ENCODE data around the gene PALLD.
"Not testable (repeated sequence)": the region's sequence is repeated elsewhere in the genome, so short reads cannot be mapped to it uniquely, and the experiment has no call there.

Gene PALLD

DNA sequence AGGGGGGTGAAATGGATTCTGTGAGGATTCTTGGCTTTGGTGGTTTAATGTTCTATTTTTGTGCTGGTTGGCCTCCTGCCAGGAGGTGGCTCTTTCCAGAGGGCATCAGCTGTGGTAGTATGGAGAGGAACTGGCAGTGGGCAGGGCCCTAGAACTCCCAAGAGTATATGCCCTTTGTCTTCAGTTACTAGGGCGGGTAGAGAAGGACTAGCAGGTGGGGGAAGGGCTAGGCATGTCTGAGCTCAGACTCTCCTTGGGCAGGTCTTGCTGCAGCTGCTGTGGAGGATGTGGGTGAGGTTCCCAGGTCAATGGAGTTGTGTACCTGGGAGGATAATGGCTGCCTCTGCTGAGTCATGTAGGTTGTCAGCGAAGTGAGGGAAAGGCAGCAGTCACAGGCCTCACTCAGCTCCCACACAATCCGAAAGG, 456.0 kb downstream of the PALLD start:
- not testable (repeated sequence) for H3K79me1 ChIP-seq (ENCODE audit: low read depth, low read length); H3K4me3 ChIP-seq (ENCODE audit: low read length in 2 of 2); H2AK5ac ChIP-seq (ENCODE audit: low read depth, low read length); H4K8ac ChIP-seq (ENCODE audit: low read depth, low read length); H3K4ac ChIP-seq (ENCODE audit: low read length); H2AFZ ChIP-seq (ENCODE audit: low read length); H2BK5ac ChIP-seq (ENCODE audit: low read length); H3K4me1 ChIP-seq (ENCODE audit: control insufficient read depth in 2 of 2, insufficient read depth in 1 of 2, low read depth in 1 of 2, low read length in 2 of 2); H3K27me3 ChIP-seq (ENCODE audit: control insufficient read depth in 3 of 3, insufficient read depth in 3 of 3, low read depth in 1 of 3, low read length in 3 of 3); H3K36me3 ChIP-seq (replicated peaks in 1 of 2; ENCODE audit: control insufficient read depth in 2 of 2, insufficient read depth in 2 of 2, low read length in 2 of 2); H3K23ac ChIP-seq (ENCODE audit: low read depth, low read length, poor library complexity); H2BK12ac ChIP-seq (ENCODE audit: low read length); H3K4me2 ChIP-seq (ENCODE audit: insufficient read depth, low read length, poor library complexity, severe bottlenecking); DNase-seq (ENCODE audit: low spot score); H3K18ac ChIP-seq (ENCODE audit: low read length); H4K91ac ChIP-seq (ENCODE audit: low read depth, low read length, poor library complexity); H3K9ac ChIP-seq (ENCODE audit: low read depth, low read length, poor library complexity); H3K9me3 ChIP-seq (replicated peaks in 1 of 2; ENCODE audit: control insufficient read depth in 2 of 2, insufficient read depth in 1 of 2, low read depth in 1 of 2, low read length in 2 of 2); H2BK15ac ChIP-seq (ENCODE audit: low read length); H3K14ac ChIP-seq (ENCODE audit: low read length); H3K27ac ChIP-seq (replicated peaks; ENCODE audit: low read length); H2BK120ac ChIP-seq (ENCODE audit: low read depth, low read length)
- no CpG with 5 or more reads among the region's 3 CpGs for WGBS, 2 donors (ENCODE audit: extremely low coverage in 2 of 2, insufficient read length in 2 of 2, insufficient replicate concordance in 1 of 2)

DNA sequence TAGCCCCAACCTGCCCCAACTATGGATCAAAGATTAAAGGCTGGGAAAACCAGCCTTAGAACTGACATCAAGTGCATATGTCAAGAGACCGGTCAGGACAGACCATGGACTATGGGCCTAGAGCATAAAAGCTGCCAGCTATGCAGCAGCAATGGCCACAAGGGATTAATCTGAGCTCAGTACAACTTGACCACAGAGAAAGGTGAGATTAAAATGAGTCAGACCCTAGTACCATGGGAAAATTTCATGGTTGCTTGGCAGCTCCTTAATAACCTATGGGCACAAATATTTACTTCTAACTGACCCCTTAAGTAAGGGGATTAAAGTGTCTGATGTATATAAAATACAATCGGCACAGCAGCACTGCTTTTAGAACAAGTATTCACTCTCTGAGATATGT, 458.8 kb downstream of the PALLD start:
- H3K79me1 ChIP-seq (ENCODE audit: low read depth, low read length) = no peaks in the 10 kb centered on the region
- H3K27ac ChIP-seq (replicated peaks; ENCODE audit: low read length) = no peak overlapping the region
- H3K23ac ChIP-seq (ENCODE audit: low read depth, low read length, poor library complexity) = no peak overlapping the region
- no peak overlapping the region for H4K8ac ChIP-seq (ENCODE audit: low read depth, low read length)
- no peak overlapping the region for H4K91ac ChIP-seq (ENCODE audit: low read depth, low read length, poor library complexity)
- WGBS, 2 donors (ENCODE audit: extremely low coverage in 2 of 2, insufficient read length in 2 of 2, insufficient replicate concordance in 1 of 2) = no CpG with 5 or more reads among the region's 2 CpGs
- H2BK5ac ChIP-seq (ENCODE audit: low read length) = no peak overlapping the region
- no peaks in the 10 kb centered on the region for H3K36me3 ChIP-seq (replicated peaks in 1 of 2; ENCODE audit: control insufficient read depth in 2 of 2, insufficient read depth in 2 of 2, low read length in 2 of 2)
- no peak overlapping the region for H2AFZ ChIP-seq (ENCODE audit: low read length)
- no peak overlapping the region for H3K9ac ChIP-seq (ENCODE audit: low read depth, low read length, poor library complexity)
- no peak overlapping the region for H3K4me3 ChIP-seq (ENCODE audit: low read length in 2 of 2)
- no peak for DNase-seq (ENCODE audit: low spot score)
- H3K4ac ChIP-seq (ENCODE audit: low read length) = no peak overlapping the region
- peaks cover 0 to 1% of the 10 kb centered on the region in 2 donors for H3K9me3 ChIP-seq (replicated peaks in 1 of 2; ENCODE audit: control insufficient read depth in 2 of 2, insufficient read depth in 1 of 2, low read depth in 1 of 2, low read length in 2 of 2)
- H2BK15ac ChIP-seq (ENCODE audit: low read length) = no peak overlapping the region
- H3K14ac ChIP-seq (ENCODE audit: low read length) = no peak overlapping the region
- H3K18ac ChIP-seq (ENCODE audit: low read length) = no peak overlapping the region
- H3K4me1 ChIP-seq (ENCODE audit: control insufficient read depth in 2 of 2, insufficient read depth in 1 of 2, low read depth in 1 of 2, low read length in 2 of 2) = no peaks in the 10 kb centered on the region
- no peak overlapping the region for H2BK12ac ChIP-seq (ENCODE audit: low read length)
- no peak overlapping the region for H2AK5ac ChIP-seq (ENCODE audit: low read depth, low read length)
- H3K27me3 ChIP-seq (ENCODE audit: control insufficient read depth in 3 of 3, insufficient read depth in 3 of 3, low read depth in 1 of 3, low read length in 3 of 3) = no peaks in the 10 kb centered on the region
- H3K4me2 ChIP-seq (ENCODE audit: insufficient read depth, low read length, poor library complexity, severe bottlenecking) = no peak overlapping the region
- H2BK120ac ChIP-seq (ENCODE audit: low read depth, low read length) = no peak overlapping the region

DNA sequence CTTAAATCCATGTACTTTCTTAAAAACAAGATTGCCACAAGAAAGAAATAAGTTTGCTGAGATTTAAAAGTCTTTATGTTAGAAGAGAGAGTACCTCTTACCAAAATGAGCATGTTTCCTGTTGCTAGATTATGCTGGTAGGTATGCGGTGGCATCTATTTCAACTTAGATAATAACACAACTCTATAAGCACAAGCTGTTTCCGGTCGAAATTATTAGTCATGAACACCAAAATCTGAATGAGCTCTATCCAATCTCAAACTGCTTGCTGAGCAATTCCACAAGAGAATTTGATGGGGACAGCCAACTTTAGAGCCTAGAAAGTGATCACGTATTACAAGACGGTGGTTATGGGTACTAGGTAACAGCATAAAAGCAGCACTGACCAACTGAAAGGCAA, 463.9 kb downstream of the PALLD start:
- H3K18ac ChIP-seq (ENCODE audit: low read length) = no peak overlapping the region
- no peak overlapping the region for H3K4me3 ChIP-seq (ENCODE audit: low read length in 2 of 2)
- H3K27ac ChIP-seq (replicated peaks; ENCODE audit: low read length) = no peak overlapping the region
- H3K23ac ChIP-seq (ENCODE audit: low read depth, low read length, poor library complexity) = no peak overlapping the region
- H3K4ac ChIP-seq (ENCODE audit: low read length) = no peak overlapping the region
- DNase-seq (ENCODE audit: low spot score) = no peak
- H2BK120ac ChIP-seq (ENCODE audit: low read depth, low read length) = no peak overlapping the region
- no peak overlapping the region for H3K14ac ChIP-seq (ENCODE audit: low read length)
- no peak overlapping the region for H4K8ac ChIP-seq (ENCODE audit: low read depth, low read length)
- no peaks in the 10 kb centered on the region for H3K27me3 ChIP-seq (ENCODE audit: control insufficient read depth in 3 of 3, insufficient read depth in 3 of 3, low read depth in 1 of 3, low read length in 3 of 3)
- H3K9me3 ChIP-seq (replicated peaks in 1 of 2; ENCODE audit: control insufficient read depth in 2 of 2, insufficient read depth in 1 of 2, low read depth in 1 of 2, low read length in 2 of 2) = no peaks in the 10 kb centered on the region
- H2AFZ ChIP-seq (ENCODE audit: low read length) = no peak overlapping the region
- no peaks in the 10 kb centered on the region for H3K36me3 ChIP-seq (replicated peaks in 1 of 2; ENCODE audit: control insufficient read depth in 2 of 2, insufficient read depth in 2 of 2, low read length in 2 of 2)
- no peak overlapping the region for H2BK5ac ChIP-seq (ENCODE audit: low read length)
- H3K79me1 ChIP-seq (ENCODE audit: low read depth, low read length) = no peaks in the 10 kb centered on the region
- no peak overlapping the region for H2BK12ac ChIP-seq (ENCODE audit: low read length)
- no peak overlapping the region for H3K4me2 ChIP-seq (ENCODE audit: insufficient read depth, low read length, poor library complexity, severe bottlenecking)
- no peak overlapping the region for H3K9ac ChIP-seq (ENCODE audit: low read depth, low read length, poor library complexity)
- no peak overlapping the region for H2AK5ac ChIP-seq (ENCODE audit: low read depth, low read length)
- H4K91ac ChIP-seq (ENCODE audit: low read depth, low read length, poor library complexity) = no peak overlapping the region
- no peaks in the 10 kb centered on the region for H3K4me1 ChIP-seq (ENCODE audit: control insufficient read depth in 2 of 2, insufficient read depth in 1 of 2, low read depth in 1 of 2, low read length in 2 of 2)
- WGBS, 2 donors (ENCODE audit: extremely low coverage in 2 of 2, insufficient read length in 2 of 2, insufficient replicate concordance in 1 of 2) = no CpG with 5 or more reads among the region's 5 CpGs
- no peak overlapping the region for H2BK15ac ChIP-seq (ENCODE audit: low read length)

DNA sequence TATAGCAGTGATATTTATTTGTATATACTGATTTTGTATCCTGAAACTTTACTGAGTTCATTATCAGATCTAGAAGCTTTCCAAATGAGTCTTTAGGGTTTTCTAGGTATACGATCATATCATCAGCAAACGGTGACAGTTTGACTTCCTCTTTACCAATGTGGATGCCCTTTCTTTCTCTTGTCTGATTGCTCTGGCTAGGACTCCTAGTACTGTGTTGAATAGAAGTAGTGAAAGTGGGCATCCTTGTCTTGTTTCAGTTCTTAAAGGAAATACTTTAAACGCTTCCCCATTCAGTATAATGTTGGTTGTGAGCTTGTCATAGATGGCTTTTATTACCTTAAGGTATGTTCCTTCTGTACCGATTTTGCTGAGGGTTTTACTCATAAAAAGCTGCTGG, 475.7 kb downstream of the PALLD start:
- peaks cover 21 to 46% of the 10 kb centered on the region in 2 donors for H3K9me3 ChIP-seq (replicated peaks in 1 of 2; ENCODE audit: control insufficient read depth in 2 of 2, insufficient read depth in 1 of 2, low read depth in 1 of 2, low read length in 2 of 2)

More for the DNA sequence above, 475.7 kb downstream of the PALLD start:
- Histone ChIP-seq H3K18ac (ENCODE audit: low read length) (no peak overlapping the region), H3K23ac (ENCODE audit: low read depth, low read length, poor library complexity) (no peak overlapping the region), H3K4me3 (ENCODE audit: low read length in 2 of 2) (no peak overlapping the region), H3K14ac (ENCODE audit: low read length) (no peak overlapping the region), H3K79me1 (ENCODE audit: low read depth, low read length) (no peaks in the 10 kb centered on the region), H4K91ac (ENCODE audit: low read depth, low read length, poor library complexity) (no peak overlapping the region), H2BK12ac (ENCODE audit: low read length) (no peak overlapping the region), H3K36me3 (replicated peaks in 1 of 2; ENCODE audit: control insufficient read depth in 2 of 2, insufficient read depth in 2 of 2, low read length in 2 of 2) (peaks cover 18 to 36% of the 10 kb centered on the region in 2 donors), H2AFZ (ENCODE audit: low read length) (no peak overlapping the region), H2AK5ac (ENCODE audit: low read depth, low read length) (no peak overlapping the region), H4K8ac (ENCODE audit: low read depth, low read length) (no peak overlapping the region), H2BK120ac (ENCODE audit: low read depth, low read length) (no peak overlapping the region), H3K9ac (ENCODE audit: low read depth, low read length, poor library complexity) (no peak overlapping the region), H3K4me2 (ENCODE audit: insufficient read depth, low read length, poor library complexity, severe bottlenecking) (no peak overlapping the region), H3K27me3 (ENCODE audit: control insufficient read depth in 3 of 3, insufficient read depth in 3 of 3, low read depth in 1 of 3, low read length in 3 of 3) (no peaks in the 10 kb centered on the region), H3K4ac (ENCODE audit: low read length) (no peak overlapping the region), H2BK5ac (ENCODE audit: low read length) (no peak overlapping the region), H3K4me1 (ENCODE audit: control insufficient read depth in 2 of 2, insufficient read depth in 1 of 2, low read depth in 1 of 2, low read length in 2 of 2) (peaks cover 0 to 11% of the 10 kb centered on the region in 2 donors), H2BK15ac (ENCODE audit: low read length) (no peak overlapping the region), H3K27ac (replicated peaks; ENCODE audit: low read length) (no peak overlapping the region)
- WGBS, 2 donors (ENCODE audit: extremely low coverage in 2 of 2, insufficient read length in 2 of 2, insufficient replicate concordance in 1 of 2) = no CpG with 5 or more reads among the region's 4 CpGs
- no peak for DNase-seq (ENCODE audit: low spot score)

Data from neuronal stem cell (in vitro differentiated cells).